Osteoblast (primary cell): ENCODE data around the gene ZFPM1. TPM values are rescaled to one million over a fixed set of nuclear protein-coding genes. Genes with fewer than 3 reads are reported as not detected.

Experiments
- DNase-seq: peaks from one replicate; pipeline ENCODE4 v3.0.0; 2011; ENCODE audit warnings: low spot score, mixed read lengths; ENCODE audit not compliant: insufficient read length; ENCODE audit errors: missing footprints
- H2AFZ ChIP-seq: 2 replicates; pipeline ENCODE4 v1.6.0; 2011; ENCODE audit warnings: mild to moderate bottlenecking, low read length
- H3K27ac ChIP-seq: 2 replicates; pipeline ENCODE4 v1.5.1; 2011; ENCODE audit warnings: mild to moderate bottlenecking, low read depth, low read length, moderate library complexity
- H3K27me3 ChIP-seq: 2 replicates; pipeline ENCODE4 v1.6.0; 2012; ENCODE audit warnings: mild to moderate bottlenecking, control low read depth, inconsistent platforms, low read length, moderate library complexity; ENCODE audit not compliant: insufficient read depth
- H3K36me3 ChIP-seq: 2 replicates; pipeline ENCODE4 v1.5.1; 2011; ENCODE audit warnings: mild to moderate bottlenecking, low read length, control low read depth, moderate library complexity; ENCODE audit not compliant: insufficient read depth
- H3K4me1 ChIP-seq: 2 replicates; pipeline ENCODE4 v1.5.1; 2011; ENCODE audit warnings: mild to moderate bottlenecking, low read length, control low read depth, moderate library complexity; ENCODE audit not compliant: insufficient read depth
- H3K4me2 ChIP-seq: 2 replicates; pipeline ENCODE4 v1.6.0; 2011; ENCODE audit warnings: mild to moderate bottlenecking, low read length; ENCODE audit not compliant: insufficient read depth
- H3K4me3 ChIP-seq: fragments of 200-600 bp; sonication (generic); 3 replicates; pipeline ENCODE4 v1.5.1; 2012; ENCODE audit warnings: mild to moderate bottlenecking, low read length, inconsistent platforms; ENCODE audit not compliant: insufficient read depth
- H3K79me2 ChIP-seq: 2 replicates; pipeline ENCODE4 v1.6.0; 2012; ENCODE audit warnings: mild to moderate bottlenecking, low read length, control low read depth, inconsistent platforms; ENCODE audit not compliant: insufficient read depth
- H3K9me3 ChIP-seq: 2 replicates; pipeline ENCODE4 v1.5.1; 2011; ENCODE audit warnings: low read depth, low read length, control low read depth
- H4K20me1 ChIP-seq: 2 replicates; pipeline ENCODE4 v1.6.0; 2012; ENCODE audit warnings: mild to moderate bottlenecking, low read length, control low read depth; ENCODE audit not compliant: insufficient read depth
- CTCF ChIP-seq: IDR thresholded peaks from 2 replicates; pipeline ENCODE4 v1.5.1; 2011; ENCODE audit warnings: mild to moderate bottlenecking, low read depth, low read length, moderate library complexity; ENCODE audit errors: extremely low read depth
- total RNA-seq: library from RNA; depleted of rRNA; stranded (reverse); fragments of >200 nt; gene quantifications from 2 replicates; pipeline ENCODE4 v1.2.3, GENCODE V29; 2012

Gene ZFPM1
- total RNA-seq, 1 donor: 2.2 TPM

GRCh38 chr16:88524274-88524972 is 71.3 kb downstream of the ZFPM1 start:
- H3K4me2 ChIP-seq: no peak overlapping the region
- no peak overlapping the region for H2AFZ ChIP-seq
- no peak for TF ChIP-seq CTCF
- H3K9me3 ChIP-seq: no peaks in the 10 kb centered on the region
- H4K20me1 ChIP-seq: peaks cover 21% of the 10 kb centered on the region
- no peaks in the 10 kb centered on the region for H3K79me2 ChIP-seq
- no peak overlapping the region for H3K4me3 ChIP-seq
- no peaks in the 10 kb centered on the region for H3K4me1 ChIP-seq
- H3K36me3 ChIP-seq: no peaks in the 10 kb centered on the region
- DNase-seq: no peak
- H3K27ac ChIP-seq: no peak overlapping the region
- peaks cover 47% of the 10 kb centered on the region for H3K27me3 ChIP-seq

- no peak overlapping the region for H3K4me2 ChIP-seq
- peaks cover 47% of the 10 kb centered on the region for H3K27me3 ChIP-seq
- no peak overlapping the region for H3K27ac ChIP-seq
- no peaks in the 10 kb centered on the region for H3K79me2 ChIP-seq
- no peak for DNase-seq
- H4K20me1 ChIP-seq: peaks cover 21% of the 10 kb centered on the region
- H3K9me3 ChIP-seq: no peaks in the 10 kb centered on the region
- no peak overlapping the region for H3K4me3 ChIP-seq
- TF ChIP-seq CTCF: no peak
- no peaks in the 10 kb centered on the region for H3K4me1 ChIP-seq
- H2AFZ ChIP-seq: no peak overlapping the region
- no peaks in the 10 kb centered on the region for H3K36me3 ChIP-seq
Measured at GRCh38 chr16:88524973-88525662, 72.0 kb downstream of the ZFPM1 start.

- Histone ChIP-seq H3K4me3 (no peak overlapping the region), H3K79me2 (no peaks in the 10 kb centered on the region), H4K20me1 (peaks cover 21% of the 10 kb centered on the region), H3K27ac (no peak overlapping the region), H3K27me3 (peaks cover 47% of the 10 kb centered on the region), H3K4me2 (no peak overlapping the region), H3K4me1 (no peaks in the 10 kb centered on the region), H3K36me3 (no peaks in the 10 kb centered on the region), H2AFZ (no peak overlapping the region), H3K9me3 (no peaks in the 10 kb centered on the region)
- no peak for TF ChIP-seq CTCF
- no peak for DNase-seq
Measured at GRCh38 chr16:88525663-88525990, 72.5 kb downstream of the ZFPM1 start.
